HCT116 (cell line): Measurements from ENCODE around the gene RGPD3. TPM values are rescaled to one million over a fixed set of nuclear protein-coding genes. Genes with fewer than 3 reads are reported as not detected.
"Not testable (repeated sequence)": the region's sequence is repeated elsewhere in the genome, so short reads cannot be mapped to it uniquely, and the experiment has no call there.

Experiments
- ATAC-seq: fragments of 200-7000 bp; cut with Tn5 transposase; 2 replicates; pipeline ENCODE4 v1.9.1; 2020; ENCODE audit warnings: mild to moderate bottlenecking, moderate library complexity
- BruUV-seq: library from RNA; stranded (reverse); fragments of 400-500 nt; replicated peaks from 2 replicates; lab custom pipeline; 2021; lab: Mats Ljungman, UMichigan
- CTCF ChIA-PET: fragments of 300-600 bp; sonication (Branson Sonifier 250); formaldehyde crosslinking; loops from one replicate; lab custom pipeline; 2021; ENCODE audit warnings: antibody characterized with exemption; lab: Charles Lee
- POLR2A ChIA-PET: fragments of 300-600, 350-600 bp; sonication (Branson Sonifier 250); formaldehyde crosslinking; loops from one replicate; lab custom pipeline; 2021; ENCODE audit warnings: antibody characterized with exemption; lab: Charles Lee
- RAD21 ChIA-PET, 2 experiments: fragments of 300-600 bp; sonication (Branson Sonifier 250); formaldehyde crosslinking; loops; one replicate each; lab custom pipeline; 2023; ENCODE audit warnings: low total read pairs in 2 of 2; ENCODE audit not compliant: uncharacterized antibody in 2 of 2, unreplicated experiment in 2 of 2, low non-redundant PET in 1 of 2; lab: Charles Lee
- DNase-seq: peaks from one replicate; pipeline ENCODE4 v3.0.0-alpha.2; 2010; ENCODE audit warnings: low read depth, low spot score
- H2AFZ ChIP-seq: fragments of 200-600 bp; shearing (Covaris generic), sonication (generic); 2 replicates; pipeline ENCODE4 v1.6.1; 2017; ENCODE audit warnings: low read depth, mixed run types, mixed read lengths, antibody characterized with exemption, low read length; ENCODE audit not compliant: poor library complexity, severe bottlenecking
- H3K27ac ChIP-seq: 2 replicates; pipeline ENCODE4 v1.5.1; 2012; ENCODE audit warnings: low read depth, low read length
- H3K27me3 ChIP-seq: fragments of 200-600 bp; sonication (generic); 2 replicates; pipeline ENCODE4 v1.6.1; 2016; ENCODE audit warnings: mixed run types, low read length, mixed read lengths; ENCODE audit not compliant: insufficient read depth
- H3K36me3 ChIP-seq, 2 experiments: fragments of 200-500 bp in 1 of 2; fragments of 200-600 bp in 1 of 2; sonication (Bioruptor generic) in 1 of 2; sonication (generic) in 1 of 2; 2 replicates each; pipeline versions ENCODE4 v1.5.1 to v1.6.1; 2014 to 2016; ENCODE audit warnings: low read length in 2 of 2, inconsistent platforms in 1 of 2, mixed read lengths in 1 of 2, mixed run types in 1 of 2; ENCODE audit not compliant: insufficient read depth in 2 of 2, control insufficient read depth in 1 of 2
- H3K4me1 ChIP-seq, 2 experiments: fragments of 200-600 bp in 1 of 2; sonication (generic) in 1 of 2; 2 replicates each; pipeline versions ENCODE4 v1.5.1 to v1.6.1; 2012 to 2017; ENCODE audit warnings: low read length in 2 of 2, inconsistent platforms in 1 of 2, mild to moderate bottlenecking in 1 of 2, mixed read lengths in 1 of 2, mixed run types in 1 of 2, moderate library complexity in 1 of 2; ENCODE audit not compliant: insufficient read depth in 2 of 2, control insufficient read depth in 1 of 2
- H3K4me2 ChIP-seq: fragments of 200-600 bp; sonication (generic); 2 replicates; pipeline ENCODE4 v1.6.1; 2017; ENCODE audit warnings: mixed run types, low read length, mixed read lengths
- H3K4me3 ChIP-seq, 2 experiments: fragments of 200-600 bp in 1 of 2; sonication (generic) in 1 of 2; replicated peaks in 1 of 2; 2 replicates each; pipeline ENCODE4 v1.5.1; 2011 to 2016; ENCODE audit warnings: low read length in 2 of 2, control low read depth in 1 of 2, low read depth in 1 of 2, mild to moderate bottlenecking in 1 of 2, mixed read lengths in 1 of 2, mixed run types in 1 of 2
- H3K79me2 ChIP-seq: fragments of 200-600 bp; sonication (generic); 2 replicates; pipeline ENCODE4 v1.6.1; 2017; ENCODE audit warnings: mild to moderate bottlenecking, mixed run types, low read length, moderate library complexity, mixed read lengths; ENCODE audit not compliant: insufficient read depth
- H3K9ac ChIP-seq: fragments of 200-600 bp; sonication (generic); 2 replicates; pipeline ENCODE4 v1.6.1; 2016; ENCODE audit warnings: low read length, mixed read lengths
- H3K9me2 ChIP-seq: fragments of 200-600 bp; sonication (generic), shearing (Covaris generic); 2 replicates; pipeline ENCODE4 v1.6.1; 2017; ENCODE audit warnings: mixed run types, mild to moderate bottlenecking, moderate library complexity; ENCODE audit not compliant: insufficient read depth
- H3K9me3 ChIP-seq, 2 experiments: fragments of 200-500 bp in 1 of 2; fragments of 200-600 bp in 1 of 2; sonication (Bioruptor generic) in 1 of 2; sonication (generic) in 1 of 2; 2 replicates each; pipeline ENCODE4 v1.6.1; 2014 to 2017; ENCODE audit warnings: low read length in 2 of 2, mixed read lengths in 2 of 2, inconsistent platforms in 1 of 2, low read depth in 1 of 2, mild to moderate bottlenecking in 1 of 2, mixed run types in 1 of 2, moderate library complexity in 1 of 2; ENCODE audit not compliant: control insufficient read depth in 1 of 2, insufficient read depth in 1 of 2
- H4K20me1 ChIP-seq: fragments of 200-600 bp; sonication (generic), shearing (Covaris generic); 2 replicates; pipeline ENCODE4 v1.6.1; 2017; ENCODE audit warnings: mixed run types, mild to moderate bottlenecking, moderate library complexity; ENCODE audit not compliant: insufficient read depth
- FOSL1 ChIP-seq: IDR thresholded peaks from 2 replicates; pipeline ENCODE4 v1.6.1; 2012; ENCODE audit warnings: low read depth
- JUND ChIP-seq: IDR thresholded peaks from 2 replicates; pipeline ENCODE4 v1.6.1; 2012
- intact Hi-C: fragments of 100-400 bp; cut with micrococcal nuclease; formaldehyde crosslinking; loops from 2 replicates; pipeline ENCODE4 v1.10.0; 2022
- total RNA-seq: library from RNA; stranded (reverse); gene quantifications from one replicate; pipeline ENCODE4 v1.2.1, GENCODE V29; 2021; ENCODE audit not compliant: unreplicated experiment

RGPD3 gene
- total RNA-seq, 1 experiment from 2014 or later = 0.15 TPM

GRCh38 chr2:106511934-106512333, 43.7 kb upstream of the RGPD3 start:
- POLR2A ChIA-PET, BruUV-seq, H3K9me3 ChIP-seq, H3K9me2 ChIP-seq, intact Hi-C loops, RAD21 ChIA-PET, CTCF ChIA-PET, H3K27ac ChIP-seq, H4K20me1 ChIP-seq, H3K27me3 ChIP-seq, DNase-seq, H3K36me3 ChIP-seq, H3K79me2 ChIP-seq: not testable (repeated sequence)
- Histone ChIP-seq H3K4me1 (peaks cover 0 to 16% of the 10 kb centered on the region in 2 experiments; a peak in 2 of 4 replicates), H3K9ac (0 out of 2 replicates have a peak overlapping the region, but pooled peaks have one; percentile 33), H3K4me3 (peak overlapping the region in 1 of 2 experiments; percentile 23; a peak in 1 of 4 replicates), H3K4me2 (peak overlapping the region; percentile 58), H2AFZ (peak overlapping the region; percentile 61)
- peak; percentile 43 for ATAC-seq

- BruUV-seq, H3K9me2 ChIP-seq, POLR2A ChIA-PET, H3K9me3 ChIP-seq, H3K27me3 ChIP-seq, H4K20me1 ChIP-seq, RAD21 ChIA-PET, CTCF ChIA-PET, H3K36me3 ChIP-seq, H2AFZ ChIP-seq, intact Hi-C loops, H3K79me2 ChIP-seq, H3K27ac ChIP-seq: not testable (repeated sequence)
- TF ChIP-seq JUND (peak; percentile 59; the same call in 1 of the 2 replicates), FOSL1 (peak; percentile 56)
- Histone ChIP-seq H3K4me1 (peaks cover 0 to 16% of the 10 kb centered on the region in 2 experiments; a peak in 2 of 4 replicates), H3K4me2 (peak overlapping the region; percentile 58), H3K9ac (0 out of 2 replicates have a peak overlapping the region, but pooled peaks have one; percentile 33), H3K4me3 (peak overlapping the region in 1 of 2 experiments; percentile 23; a peak in 1 of 4 replicates)
- DNase-seq (peak; percentile 52), ATAC-seq (peak; percentile 88)
These were observed 43.3 kb upstream of the RGPD3 start for GRCh38 chr2:106511476-106511901.

GRCh38 chr2:106510791-106511190, 42.6 kb upstream of the RGPD3 start:
- H3K27me3 ChIP-seq, H3K36me3 ChIP-seq, RAD21 ChIA-PET, H4K20me1 ChIP-seq, H3K27ac ChIP-seq, H2AFZ ChIP-seq, H3K9me2 ChIP-seq, BruUV-seq, DNase-seq, ATAC-seq, intact Hi-C loops, CTCF ChIA-PET, H3K9ac ChIP-seq, POLR2A ChIA-PET, H3K4me3 ChIP-seq, H3K79me2 ChIP-seq, H3K9me3 ChIP-seq: not testable (repeated sequence)
- peaks cover 0 to 16% of the 10 kb centered on the region in 2 experiments; a peak in 2 of 4 replicates for H3K4me1 ChIP-seq
- peak overlapping the region; percentile 58; the same call in 1 of the 2 replicates for H3K4me2 ChIP-seq

- H3K36me3 ChIP-seq, ATAC-seq, BruUV-seq, H3K27me3 ChIP-seq, H3K9me2 ChIP-seq, H3K4me2 ChIP-seq, H3K27ac ChIP-seq, H3K9me3 ChIP-seq, H3K9ac ChIP-seq, H4K20me1 ChIP-seq, intact Hi-C loops, H3K79me2 ChIP-seq, CTCF ChIA-PET, H3K4me3 ChIP-seq, POLR2A ChIA-PET, H2AFZ ChIP-seq, DNase-seq, RAD21 ChIA-PET: not testable (repeated sequence)
- H3K4me1 ChIP-seq = peaks cover 0 to 11% of the 10 kb centered on the region in 2 experiments; a peak in 2 of 4 replicates
These were observed 41.2 kb upstream of the RGPD3 start for GRCh38 chr2:106509374-106509770.
